ENCODE data around the gene MTHFD1L.

Gene MTHFD1L

DNA sequence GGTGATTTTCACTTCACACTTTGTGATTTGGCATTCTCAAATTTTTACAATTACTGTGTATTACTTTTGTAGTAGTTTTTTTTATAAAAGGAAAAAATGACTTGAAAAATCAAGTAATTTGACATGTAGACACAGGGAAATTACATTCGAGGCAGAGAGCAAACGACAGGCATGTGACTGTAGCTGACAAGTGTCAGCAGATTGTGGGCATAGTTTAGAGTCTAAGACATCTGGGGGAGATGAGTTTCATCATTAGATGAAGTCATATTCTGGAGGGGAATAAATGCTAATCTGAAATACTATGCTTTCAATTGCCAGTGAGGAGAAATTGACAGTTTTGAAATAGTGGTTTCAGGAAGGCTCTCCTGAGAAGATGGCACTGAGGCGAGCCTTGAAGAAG lies 126.0 kb downstream of the MTHFD1L start:
- DNase-seq (ENCODE audit: low read depth, low spot score): no peak

DNA sequence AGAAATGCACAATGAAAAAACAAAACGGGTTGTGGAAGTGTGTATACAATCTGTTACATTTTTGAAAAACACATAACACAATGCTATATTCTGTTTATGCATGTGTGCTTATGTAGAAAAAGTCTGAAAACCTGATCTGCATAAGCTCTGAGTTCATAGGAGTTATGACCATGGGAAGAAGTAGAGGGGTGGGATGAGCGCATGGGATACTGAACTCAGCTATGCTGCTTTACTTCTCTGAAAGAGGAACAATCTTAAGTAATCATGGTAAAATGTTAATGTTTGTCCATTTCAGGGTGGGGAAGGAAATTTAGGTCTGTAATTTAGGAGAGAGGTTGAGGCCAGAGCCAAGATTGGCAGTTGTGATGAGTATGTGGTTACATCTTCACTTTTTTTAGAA lies 126.8 kb downstream of the MTHFD1L start:
- no peak for DNase-seq (ENCODE audit: low read depth, low spot score)

GRCh38 chr6:150992703-150993102 lies 127.2 kb downstream of the MTHFD1L start:
- no peak for DNase-seq (ENCODE audit: low read depth, low spot score)

DNA sequence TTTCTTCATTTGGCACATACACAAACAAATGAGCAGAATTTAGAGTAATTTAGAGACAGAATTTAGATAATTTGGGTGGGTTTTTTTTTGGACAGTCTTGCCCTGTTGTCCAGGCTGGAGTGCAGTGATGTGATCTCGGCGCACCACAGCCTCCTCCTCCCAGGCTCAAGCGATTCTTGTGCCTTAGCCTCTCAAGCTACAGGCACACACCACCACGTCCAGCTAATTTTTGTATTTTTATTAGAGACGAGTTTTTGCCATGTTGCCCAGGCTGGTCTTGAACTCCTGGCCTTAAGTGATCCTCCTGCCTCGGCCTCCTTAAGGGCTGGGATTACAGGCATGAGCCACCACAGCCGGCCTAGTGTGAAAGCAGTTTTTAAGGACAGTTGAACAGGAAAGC lies 127.8 kb downstream of the MTHFD1L start:
- DNase-seq (ENCODE audit: low read depth, low spot score): no peak

GRCh38 chr6:150994026-150994425 lies 128.5 kb downstream of the MTHFD1L start:
- DNase-seq (ENCODE audit: low read depth, low spot score): no peak

DNA sequence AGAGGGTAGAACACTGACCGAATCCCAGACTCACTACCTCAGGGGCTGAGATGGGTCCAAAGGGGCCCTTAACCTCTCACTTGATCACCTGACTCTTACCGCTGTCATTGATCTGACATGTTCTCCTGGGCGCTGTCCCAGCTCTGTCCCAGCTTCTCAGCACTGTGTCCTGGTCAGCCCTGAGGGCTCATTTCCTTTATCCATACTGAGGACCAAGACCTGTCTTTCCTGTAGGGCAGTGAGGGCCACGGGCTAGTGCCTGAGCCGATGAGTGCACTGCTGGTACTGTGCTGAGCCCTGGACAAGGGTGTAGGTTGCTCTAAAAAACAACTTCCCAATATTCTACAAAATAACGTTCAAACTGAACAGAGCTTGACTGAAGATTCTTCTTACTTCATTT lies 131.5 kb downstream of the MTHFD1L start:
- DNase-seq (ENCODE audit: low read depth, low spot score): no peak

DNA sequence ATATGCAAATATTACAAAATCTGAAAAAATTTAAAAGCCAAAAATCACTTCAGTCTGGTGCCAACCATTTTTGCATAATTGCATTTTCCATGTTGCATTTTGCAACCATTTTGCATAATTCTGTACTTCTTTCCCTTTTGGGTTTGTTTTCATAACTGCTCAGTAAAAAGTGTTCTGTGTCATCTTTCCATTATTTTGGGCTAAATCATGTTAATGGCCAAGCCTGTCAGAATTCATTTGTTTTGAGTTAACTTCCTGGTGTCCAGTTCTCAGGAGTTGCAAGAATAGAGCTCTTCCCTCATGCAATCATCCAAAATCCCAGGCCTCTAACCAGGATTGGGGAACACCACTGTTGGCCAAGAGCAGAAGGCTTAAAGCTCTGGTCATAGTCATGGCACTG lies 133.6 kb downstream of the MTHFD1L start:
- DNase-seq (ENCODE audit: low read depth, low spot score): no peak

GRCh38 chr6:150999576-150999975 lies 134.1 kb downstream of the MTHFD1L start:
- DNase-seq (ENCODE audit: low read depth, low spot score): no peak

DNA sequence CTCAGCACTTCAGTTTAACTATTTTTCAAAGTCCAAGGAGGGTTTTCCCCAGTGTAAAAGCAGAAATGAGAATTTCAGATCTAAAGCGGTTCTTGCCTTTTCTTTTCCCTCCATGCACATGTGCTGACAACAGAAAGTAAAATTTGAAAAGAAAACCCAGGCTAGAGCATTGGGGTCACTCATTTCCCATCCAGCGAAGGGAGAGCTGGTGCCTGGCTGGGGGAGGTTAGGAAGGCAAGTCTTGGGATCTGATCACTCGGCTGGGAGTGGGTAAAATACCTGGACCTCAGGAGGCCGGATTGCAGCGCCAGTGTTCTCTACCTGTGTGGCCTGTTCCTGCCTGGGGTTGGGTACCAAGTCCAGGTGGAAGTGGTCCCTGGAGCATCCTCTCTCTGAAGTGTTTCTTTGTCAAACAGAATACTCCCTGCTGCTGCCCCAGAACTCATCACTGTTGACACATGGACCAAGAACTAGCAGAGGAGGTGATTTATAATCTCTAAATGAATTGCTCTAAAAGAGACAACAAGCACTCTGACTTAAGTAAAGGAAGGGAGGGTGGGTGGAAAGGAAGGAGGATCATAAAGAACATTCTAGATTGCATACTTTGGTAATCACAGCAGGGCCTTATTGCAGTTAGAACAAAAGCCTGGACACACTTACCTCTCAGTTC lies 136.0 kb downstream of the MTHFD1L start:
- DNase-seq (ENCODE audit: low read depth, low spot score): no peak

DNA sequence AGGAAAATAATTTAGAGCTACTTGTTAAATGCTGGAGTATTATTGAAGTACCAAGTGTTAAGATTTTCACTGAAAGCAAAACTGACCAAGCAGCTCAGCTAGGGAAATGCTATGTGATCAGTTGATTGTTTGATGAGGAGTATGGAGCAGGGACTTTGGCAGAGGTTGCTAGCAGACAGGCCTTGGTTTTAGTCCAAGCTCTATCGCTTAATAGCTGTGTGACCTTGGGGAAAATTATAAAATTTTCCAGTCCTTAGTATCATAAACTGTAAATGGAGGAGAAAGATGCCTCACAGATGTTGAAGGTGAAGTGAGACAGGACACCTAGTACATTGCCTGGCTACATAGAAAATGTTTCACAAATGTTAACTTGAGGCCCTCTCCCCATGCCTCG lies 136.6 kb downstream of the MTHFD1L start:
- DNase-seq (ENCODE audit: low read depth, low spot score): no peak

GRCh38 chr6:151002491-151002935 lies 137.0 kb downstream of the MTHFD1L start:
- no peak for DNase-seq (ENCODE audit: low read depth, low spot score)

DNA sequence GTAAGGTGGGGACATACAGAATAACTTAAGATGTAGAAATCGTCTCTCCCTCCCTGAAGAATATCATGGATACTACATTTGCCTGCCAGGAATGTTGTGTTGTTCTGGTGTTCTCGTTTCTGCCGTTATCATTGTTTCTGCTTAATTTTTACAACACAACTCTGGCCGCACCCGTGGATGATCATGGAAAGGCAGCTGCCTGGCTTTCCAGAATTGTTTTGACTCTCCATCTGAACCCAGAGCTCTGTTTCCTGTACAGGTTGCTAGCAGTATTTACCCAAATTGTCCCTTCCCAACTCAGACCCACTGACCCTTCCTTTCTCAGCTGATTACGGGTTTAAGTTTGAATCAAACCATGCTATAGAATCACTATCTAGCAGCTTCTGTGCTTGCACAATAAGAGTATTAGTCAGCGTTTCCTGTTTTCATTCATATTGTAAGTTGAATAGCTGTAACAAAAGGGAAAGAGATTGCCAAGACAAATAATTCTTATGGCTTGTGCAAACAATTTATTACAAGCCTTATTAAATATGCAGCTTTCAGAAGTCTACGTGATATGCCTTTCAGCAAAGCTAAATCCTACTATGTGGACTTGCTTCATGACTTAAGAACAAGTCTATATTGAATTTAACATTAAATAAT lies 139.0 kb downstream of the MTHFD1L start:
- DNase-seq (ENCODE audit: low read depth, low spot score): no peak

DNA sequence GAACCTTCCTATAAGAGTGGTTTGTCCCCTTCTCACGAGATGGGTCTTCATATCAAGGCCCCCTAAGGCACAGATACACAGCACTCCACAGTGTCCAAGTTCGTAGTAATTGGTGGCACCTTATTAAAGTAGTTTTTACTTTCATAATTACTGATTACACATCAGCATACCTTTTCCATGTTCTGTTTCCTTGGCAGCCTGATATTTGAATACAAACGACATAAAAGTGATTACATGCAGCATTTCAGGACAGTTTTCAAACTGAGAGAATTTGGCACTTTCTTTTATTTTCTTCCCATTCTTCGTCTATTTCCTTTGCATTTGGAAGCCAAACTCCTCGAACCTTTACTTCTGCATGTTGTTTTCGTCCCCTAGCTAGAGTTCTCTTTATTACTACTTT lies 139.7 kb downstream of the MTHFD1L start:
- DNase-seq (ENCODE audit: low read depth, low spot score): no peak

DNA sequence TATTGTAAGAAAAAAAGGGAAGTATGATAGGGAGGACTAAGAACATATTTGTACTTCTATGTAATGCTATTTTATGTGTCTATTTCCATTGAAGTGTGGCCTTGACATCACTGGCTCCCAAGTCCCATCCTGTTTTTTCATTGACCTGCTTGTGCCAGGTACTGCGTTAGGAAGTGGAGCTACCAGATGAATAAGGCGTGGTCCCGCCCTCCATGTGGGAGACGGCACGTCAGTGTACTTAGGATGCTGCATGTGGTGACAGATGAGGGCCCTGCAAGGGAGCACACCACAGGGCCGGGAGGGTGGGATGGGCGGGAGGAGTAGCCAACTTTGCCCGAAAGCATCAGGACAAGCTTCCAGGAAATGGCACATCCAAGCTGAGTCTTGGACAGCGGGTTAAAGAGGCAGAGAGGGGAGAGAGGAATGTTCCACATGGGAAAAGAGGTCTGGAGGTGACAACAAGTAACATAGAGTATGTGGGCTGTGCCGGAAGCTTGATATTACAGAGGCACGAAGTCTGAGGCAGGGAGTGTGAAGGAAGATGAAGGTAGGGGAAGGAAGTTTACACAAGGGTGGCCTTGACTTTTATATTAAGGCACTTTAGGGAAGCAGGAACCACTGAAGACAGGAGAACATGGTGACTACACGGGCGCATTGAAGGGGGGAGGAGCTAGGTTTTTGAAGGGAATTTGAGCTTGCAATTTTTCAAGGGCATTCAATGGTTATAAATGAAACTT lies 140.6 kb downstream of the MTHFD1L start:
- no peak for DNase-seq (ENCODE audit: low read depth, low spot score)

DNA sequence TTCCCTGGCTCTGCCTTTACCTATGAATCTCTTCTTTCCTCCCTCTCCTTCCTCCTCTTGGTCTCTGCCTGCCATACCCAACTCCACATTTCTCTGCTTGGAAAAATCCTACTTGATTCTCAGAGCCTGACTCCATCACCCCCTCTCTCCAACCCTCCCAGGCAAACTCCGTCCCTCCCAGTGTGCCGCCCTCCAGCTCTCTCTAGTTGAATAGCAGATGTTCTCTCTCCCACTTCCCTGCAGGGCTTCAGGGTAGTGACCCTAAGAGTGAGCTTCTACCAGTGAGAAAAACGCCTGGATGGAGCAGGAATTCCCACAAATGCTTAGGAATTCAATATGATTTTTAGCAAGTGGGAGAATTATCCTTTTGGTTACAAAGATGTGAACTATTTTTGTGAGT lies 141.6 kb downstream of the MTHFD1L start:
- no peak for DNase-seq (ENCODE audit: low read depth, low spot score)

GRCh38 chr6:151007922-151008321 lies 142.4 kb downstream of the MTHFD1L start:
- DNase-seq (ENCODE audit: low read depth, low spot score): no peak

GRCh38 chr6:151008425-151008824 lies 142.9 kb downstream of the MTHFD1L start:
- no peak for DNase-seq (ENCODE audit: low read depth, low spot score)

- DNase-seq (ENCODE audit: low read depth, low spot score): peak; percentile 35
Measured at GRCh38 chr6:151009576-151009975, 144.1 kb downstream of the MTHFD1L start.

- DNase-seq (ENCODE audit: low read depth, low spot score): no peak
Measured at GRCh38 chr6:151010071-151010470, 144.6 kb downstream of the MTHFD1L start.

DNA sequence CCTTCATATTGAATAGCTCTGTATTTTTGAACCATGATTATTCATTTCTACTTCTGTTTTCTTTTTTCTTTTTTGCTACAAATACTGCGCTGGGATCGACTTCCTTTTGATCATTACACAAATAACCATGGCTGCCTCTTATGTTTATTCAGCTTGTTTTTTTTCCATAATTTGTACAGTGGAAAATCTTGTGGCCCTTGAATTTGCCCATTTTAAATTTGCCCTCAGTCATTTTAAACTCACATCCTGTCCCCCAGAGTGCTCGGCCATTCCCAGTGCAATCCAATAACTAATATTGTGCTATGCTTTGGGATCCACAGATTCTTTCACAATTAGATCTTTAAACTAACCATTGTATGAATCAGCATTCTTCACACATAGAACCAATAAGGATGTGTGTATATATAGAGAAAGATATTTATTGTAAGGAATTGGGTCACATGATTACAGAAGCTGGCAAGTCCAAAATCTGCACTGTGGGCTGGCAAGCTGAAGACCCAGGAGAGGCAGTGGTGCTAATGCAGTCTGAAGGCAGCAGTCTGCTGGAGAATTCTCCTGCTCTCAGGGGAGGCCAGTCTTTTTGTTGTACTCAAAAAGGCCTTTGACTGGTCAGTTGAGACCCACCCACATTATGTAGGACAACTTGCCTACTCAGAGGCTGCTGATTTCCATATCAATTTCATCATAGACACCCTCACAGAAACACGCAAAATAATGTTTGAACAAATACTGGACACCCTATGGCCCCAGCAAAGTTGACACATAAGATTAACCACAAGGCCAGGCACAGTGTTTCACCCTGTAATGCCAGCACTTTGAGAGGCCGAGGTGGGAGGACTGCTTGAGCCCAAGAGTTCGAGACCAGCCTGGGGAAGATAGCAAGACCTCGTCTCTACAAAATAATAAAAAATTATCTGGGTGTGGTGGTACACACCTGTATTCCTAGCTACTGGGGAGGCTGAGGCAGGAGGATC lies 147.1 kb downstream of the MTHFD1L start:
- DNase-seq (ENCODE audit: low read depth, low spot score): no peak

DNA sequence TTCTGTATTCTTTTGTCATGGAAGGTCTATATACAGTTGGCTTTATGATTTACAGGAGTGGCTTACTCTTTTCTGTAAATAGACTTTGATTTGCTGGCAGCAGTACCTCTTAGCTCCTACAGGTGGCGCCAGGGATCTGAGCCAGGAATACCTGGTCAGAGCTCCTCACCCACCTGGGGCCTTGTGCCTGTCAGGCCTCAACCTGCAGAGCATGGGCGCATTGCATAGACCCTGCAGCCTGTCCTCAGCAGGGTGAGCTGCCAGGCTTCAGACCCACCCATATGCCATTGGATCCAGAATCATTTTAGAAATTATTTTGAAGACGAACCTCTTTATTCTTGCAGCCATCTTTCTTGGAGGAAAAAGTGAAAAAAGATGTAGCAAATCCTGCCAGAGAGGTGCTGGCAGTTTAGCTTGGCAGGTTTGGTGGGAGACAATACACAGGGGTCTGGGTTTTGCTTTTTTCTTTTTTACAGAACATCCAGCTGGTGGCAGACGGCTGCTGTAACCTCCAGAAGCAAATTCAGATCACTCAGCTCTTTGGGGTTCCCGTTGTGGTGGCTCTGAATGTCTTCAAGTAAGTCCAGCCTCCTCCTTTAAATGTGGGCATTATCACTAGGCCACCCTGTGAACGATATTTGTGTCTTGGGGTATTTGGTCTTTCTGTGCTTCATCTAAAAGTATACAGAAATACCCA lies 149.1 kb downstream of the MTHFD1L start:
- peak; percentile 42 for DNase-seq (ENCODE audit: low read depth, low spot score)
